OCI-LY7 (cell line): ENCODE results near the gene MAP3K14. TPM values are rescaled to one million over a fixed set of nuclear protein-coding genes. Genes with fewer than 3 reads are reported as not detected.

Experiments
- BruUV-seq: library from RNA; stranded (reverse); fragments of 400-500 nt; replicated peaks from 2 replicates; lab custom pipeline; 2021; lab: Mats Ljungman, UMichigan
- CTCF ChIA-PET: fragments of 300-600 bp; sonication (Branson Sonifier 250); formaldehyde crosslinking; loops from one replicate; lab custom pipeline; 2022; ENCODE audit warnings: antibody characterized with exemption; ENCODE audit not compliant: unreplicated experiment; lab: Charles Lee
- POLR2A ChIA-PET: fragments of 300-600 bp; sonication (Branson Sonifier 250); formaldehyde crosslinking; loops from one replicate; lab custom pipeline; 2022; ENCODE audit warnings: antibody characterized with exemption; lab: Charles Lee
- DNase-seq: peaks from one replicate; pipeline ENCODE4 v3.0.0-alpha.2; 2015; ENCODE audit warnings: low spot score
- H2AFZ ChIP-seq: fragments of 200-600 bp; sonication (generic), shearing (Covaris generic); 2 replicates; pipeline ENCODE4 v1.6.1; 2014; ENCODE audit warnings: mild to moderate bottlenecking, antibody characterized with exemption, low read length, moderate library complexity
- H3K27ac ChIP-seq: fragments of 200-600 bp; sonication (generic); 2 replicates; pipeline ENCODE4 v1.5.1; 2014; ENCODE audit warnings: mixed run types, low read depth, mild to moderate bottlenecking, moderate library complexity, low read length, inconsistent platforms; ENCODE audit not compliant: poor library complexity, severe bottlenecking
- H3K36me3 ChIP-seq: fragments of 200-600 bp; sonication (generic); 2 replicates; pipeline ENCODE4 v1.6.1; 2014; ENCODE audit warnings: mild to moderate bottlenecking, antibody characterized with exemption, low read length, moderate library complexity, mixed read lengths; ENCODE audit not compliant: insufficient read depth
- H3K4me1 ChIP-seq: fragments of 200-600 bp; sonication (generic); 2 replicates; pipeline ENCODE4 v1.5.1; 2014; ENCODE audit warnings: mild to moderate bottlenecking, low read length; ENCODE audit not compliant: insufficient read depth, poor library complexity, severe bottlenecking
- H3K4me2 ChIP-seq: fragments of 200-600 bp; sonication (generic); 2 replicates; pipeline ENCODE4 v1.6.1; 2014; ENCODE audit warnings: mild to moderate bottlenecking, low read length
- H3K4me3 ChIP-seq: fragments of 200-600 bp; sonication (generic); 2 replicates; pipeline ENCODE4 v1.5.1; 2014; ENCODE audit warnings: mild to moderate bottlenecking, low read depth, low read length; ENCODE audit not compliant: poor library complexity, severe bottlenecking
- H3K79me2 ChIP-seq: fragments of 200-600 bp; sonication (generic); 2 replicates; pipeline ENCODE4 v1.6.1; 2016; ENCODE audit warnings: low read depth, mild to moderate bottlenecking, low read length, moderate library complexity, mixed read lengths; ENCODE audit not compliant: insufficient read depth
- H3K9me2 ChIP-seq: fragments of 200-600 bp; sonication (generic); 2 replicates; pipeline ENCODE4 v1.6.1; 2016; ENCODE audit warnings: mild to moderate bottlenecking, low read length, mixed read lengths; ENCODE audit not compliant: insufficient read depth
- H3K9me3 ChIP-seq: fragments of 200-600 bp; sonication (generic); 2 replicates; pipeline ENCODE4 v1.6.1; 2014; ENCODE audit warnings: mild to moderate bottlenecking, mixed run types, low read length, mixed read lengths
- H4K20me1 ChIP-seq: fragments of 200-600 bp; sonication (generic); 2 replicates; pipeline ENCODE4 v1.6.1; 2014; ENCODE audit warnings: mild to moderate bottlenecking, antibody characterized with exemption, low read length, moderate library complexity, mixed read lengths; ENCODE audit not compliant: insufficient read depth
- EZH2phosphoT487 ChIP-seq: fragments of 200-600 bp; sonication (generic); IDR thresholded peaks from 2 replicates; pipeline ENCODE4 v1.6.1; 2018; ENCODE audit warnings: low read depth, borderline replicate concordance, mild to moderate bottlenecking, mixed run types, antibody characterized with exemption, low read length, moderate library complexity, mixed read lengths
- intact Hi-C: fragments of 100-400 bp; cut with micrococcal nuclease; formaldehyde crosslinking; loops from one replicate; pipeline ENCODE4 v1.10.0; 2022; ENCODE audit not compliant: unreplicated experiment
- total RNA-seq, 2 experiments: library from RNA; depleted of rRNA in 1 of 2; stranded (reverse); fragments of >200 nt in 1 of 2; shearing (Covaris generic) in 1 of 2; gene quantifications; 2 replicates each; pipeline ENCODE4 v1.2.3, GENCODE V29; 2014 to 2022
- TF ChIP-seq, protein P1 (sequence below): fragments of 200-600 bp; sonication (generic); conservative IDR thresholded peaks from 2 replicates; pipeline ENCODE4 v1.5.1; 2014; ENCODE audit warnings: mild to moderate bottlenecking, antibody characterized with exemption, low read length, moderate library complexity, mixed read lengths

MAP3K14 gene
- total RNA-seq, 2 experiments from 2014 or later, result 12.3 to 21.2 TPM

DNA sequence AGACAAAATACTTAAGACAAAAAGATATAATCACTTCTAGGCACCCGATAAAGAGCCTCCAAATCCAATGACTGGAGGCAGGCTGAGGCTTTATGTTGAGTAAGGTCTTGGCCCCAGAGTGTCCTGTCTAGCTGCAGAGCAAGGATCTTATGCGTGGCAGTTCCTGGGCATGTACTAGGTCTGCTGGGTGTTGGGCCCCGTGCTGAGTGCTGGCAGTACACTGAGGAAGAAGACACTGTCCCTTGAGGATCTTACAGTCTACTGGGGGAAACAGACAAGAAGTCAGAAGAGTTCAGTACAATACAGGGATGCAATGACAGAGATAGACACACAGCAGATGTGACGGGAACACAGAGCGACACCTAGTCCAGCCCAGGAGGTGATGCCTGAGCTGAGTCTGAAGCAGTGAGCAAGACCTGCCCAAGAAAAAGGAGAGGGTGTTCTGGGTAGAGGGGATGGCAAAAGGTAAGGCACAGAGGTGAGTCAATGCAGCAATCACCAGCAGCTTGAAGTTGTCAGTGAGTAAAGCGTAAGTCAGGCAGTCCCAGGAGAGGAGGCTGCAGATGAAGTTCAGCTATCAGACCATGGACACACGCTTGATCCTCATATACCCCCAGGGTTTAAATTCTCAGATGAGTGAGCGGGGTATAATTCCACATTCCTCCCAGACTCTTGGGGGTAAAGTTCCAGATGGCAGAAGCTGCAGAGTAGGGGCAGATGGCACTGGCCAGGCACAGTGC, 18.1 kb downstream of the MAP3K14 start:
- Histone ChIP-seq H3K9me3 (no peaks in the 10 kb centered on the region), H3K79me2 (peaks cover 91% of the 10 kb centered on the region), H3K36me3 (peaks cover 40% of the 10 kb centered on the region; the same call in 1 of the 2 replicates), H3K4me3 (no peak overlapping the region), H3K9me2 (no peaks in the 10 kb centered on the region), H3K4me2 (peak overlapping the region; percentile 0; the same call in 1 of the 2 replicates), H3K27ac (peak overlapping the region; percentile 34), H3K4me1 (peaks cover 80% of the 10 kb centered on the region), H4K20me1 (peaks cover 10% of the 10 kb centered on the region; the same call in 1 of the 2 replicates), H2AFZ (no peak overlapping the region)
- no peak for TF ChIP-seq EZH2phosphoT487
- TF ChIP-seq, protein P1, sequence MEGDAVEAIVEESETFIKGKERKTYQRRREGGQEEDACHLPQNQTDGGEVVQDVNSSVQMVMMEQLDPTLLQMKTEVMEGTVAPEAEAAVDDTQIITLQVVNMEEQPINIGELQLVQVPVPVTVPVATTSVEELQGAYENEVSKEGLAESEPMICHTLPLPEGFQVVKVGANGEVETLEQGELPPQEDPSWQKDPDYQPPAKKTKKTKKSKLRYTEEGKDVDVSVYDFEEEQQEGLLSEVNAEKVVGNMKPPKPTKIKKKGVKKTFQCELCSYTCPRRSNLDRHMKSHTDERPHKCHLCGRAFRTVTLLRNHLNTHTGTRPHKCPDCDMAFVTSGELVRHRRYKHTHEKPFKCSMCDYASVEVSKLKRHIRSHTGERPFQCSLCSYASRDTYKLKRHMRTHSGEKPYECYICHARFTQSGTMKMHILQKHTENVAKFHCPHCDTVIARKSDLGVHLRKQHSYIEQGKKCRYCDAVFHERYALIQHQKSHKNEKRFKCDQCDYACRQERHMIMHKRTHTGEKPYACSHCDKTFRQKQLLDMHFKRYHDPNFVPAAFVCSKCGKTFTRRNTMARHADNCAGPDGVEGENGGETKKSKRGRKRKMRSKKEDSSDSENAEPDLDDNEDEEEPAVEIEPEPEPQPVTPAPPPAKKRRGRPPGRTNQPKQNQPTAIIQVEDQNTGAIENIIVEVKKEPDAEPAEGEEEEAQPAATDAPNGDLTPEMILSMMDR, result no peak
- BruUV-seq, result no TSS peak
- ChIA-PET POLR2A (interaction anchor here (0.8 to 1.0 kb wide), 2 partner anchors 17 to 89 kb away, joined by 3 read pairs; no protein-coding TSS in a partner anchor), CTCF (no interaction called here)
- no peak for DNase-seq
- intact Hi-C loops, result no loop called here

DNA sequence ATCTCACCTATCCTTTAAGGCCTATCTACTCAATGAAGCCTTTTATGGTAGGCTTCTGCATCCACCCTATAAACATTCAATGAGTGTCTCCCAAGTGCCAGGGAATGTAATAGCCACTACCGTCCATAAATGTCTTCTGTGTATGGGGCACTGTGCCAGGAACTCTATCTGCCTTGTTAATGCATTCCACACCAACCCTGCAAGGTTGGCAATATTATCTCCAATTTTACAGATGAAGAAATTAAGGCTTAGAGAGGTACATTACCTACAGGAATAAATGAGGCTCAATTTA, 20.0 kb downstream of the MAP3K14 start:
- H3K4me3 ChIP-seq, result no peak overlapping the region
- TF ChIP-seq EZH2phosphoT487, result no peak
- TF ChIP-seq, protein P1, result no peak
- H3K27ac ChIP-seq, result peak overlapping the region; percentile 27
- DNase-seq, result no peak
- POLR2A ChIA-PET, result no interaction called here
- H4K20me1 ChIP-seq, result peaks cover 10% of the 10 kb centered on the region; the same call in 1 of the 2 replicates
- peaks cover 42% of the 10 kb centered on the region; the same call in 1 of the 2 replicates for H3K36me3 ChIP-seq
- no TSS peak for BruUV-seq
- no peak overlapping the region for H2AFZ ChIP-seq
- peaks cover 64% of the 10 kb centered on the region for H3K4me1 ChIP-seq
- no peaks in the 10 kb centered on the region for H3K9me2 ChIP-seq
- peaks cover 75% of the 10 kb centered on the region for H3K79me2 ChIP-seq
- CTCF ChIA-PET, result no interaction called here
- H3K9me3 ChIP-seq, result no peaks in the 10 kb centered on the region
- peak overlapping the region; percentile 39; the same call in 1 of the 2 replicates for H3K4me2 ChIP-seq
- intact Hi-C loops, result no loop called here
